ENCODE measurements around the gene GPC5.
"Not testable (repeated sequence)": the region's sequence is repeated elsewhere in the genome, so short reads cannot be mapped to it uniquely, and the experiment has no call there.

GPC5 gene

GRCh38 chr13:91398413-91399188 is at the start of gene GPC5:
GPC5 (plus strand) TSS chr13:91398621.
- peak; percentile 86 for DNase-seq

DNA sequence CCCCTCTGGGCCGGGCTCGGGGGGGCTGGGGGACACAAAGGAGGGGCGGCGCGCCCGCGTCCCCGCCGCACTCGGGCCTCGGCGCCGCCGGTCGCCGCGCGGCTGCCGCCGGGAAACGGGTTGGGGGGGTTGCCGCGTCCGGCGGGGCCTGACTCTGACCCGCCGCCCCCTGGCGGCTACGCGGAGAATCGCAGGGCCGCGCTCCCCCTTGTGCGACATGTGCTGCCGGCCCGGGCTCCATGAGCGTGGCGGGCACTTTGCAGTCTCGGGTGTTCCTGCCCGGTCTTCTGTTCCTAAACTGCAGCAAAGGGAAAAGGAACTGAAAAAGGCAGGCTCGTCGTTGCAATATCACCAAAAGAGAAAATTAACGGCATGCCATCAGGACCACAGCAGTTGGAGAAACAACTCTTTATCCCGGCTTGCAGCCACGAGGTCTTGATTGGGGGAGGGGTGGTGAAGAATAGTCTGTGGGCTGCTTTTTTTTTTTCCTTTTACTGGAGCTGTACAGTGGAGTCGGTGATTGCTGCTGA is 49.5 kb upstream of the GPC5 start:
- DNase-seq, result peak; percentile 90

DNA sequence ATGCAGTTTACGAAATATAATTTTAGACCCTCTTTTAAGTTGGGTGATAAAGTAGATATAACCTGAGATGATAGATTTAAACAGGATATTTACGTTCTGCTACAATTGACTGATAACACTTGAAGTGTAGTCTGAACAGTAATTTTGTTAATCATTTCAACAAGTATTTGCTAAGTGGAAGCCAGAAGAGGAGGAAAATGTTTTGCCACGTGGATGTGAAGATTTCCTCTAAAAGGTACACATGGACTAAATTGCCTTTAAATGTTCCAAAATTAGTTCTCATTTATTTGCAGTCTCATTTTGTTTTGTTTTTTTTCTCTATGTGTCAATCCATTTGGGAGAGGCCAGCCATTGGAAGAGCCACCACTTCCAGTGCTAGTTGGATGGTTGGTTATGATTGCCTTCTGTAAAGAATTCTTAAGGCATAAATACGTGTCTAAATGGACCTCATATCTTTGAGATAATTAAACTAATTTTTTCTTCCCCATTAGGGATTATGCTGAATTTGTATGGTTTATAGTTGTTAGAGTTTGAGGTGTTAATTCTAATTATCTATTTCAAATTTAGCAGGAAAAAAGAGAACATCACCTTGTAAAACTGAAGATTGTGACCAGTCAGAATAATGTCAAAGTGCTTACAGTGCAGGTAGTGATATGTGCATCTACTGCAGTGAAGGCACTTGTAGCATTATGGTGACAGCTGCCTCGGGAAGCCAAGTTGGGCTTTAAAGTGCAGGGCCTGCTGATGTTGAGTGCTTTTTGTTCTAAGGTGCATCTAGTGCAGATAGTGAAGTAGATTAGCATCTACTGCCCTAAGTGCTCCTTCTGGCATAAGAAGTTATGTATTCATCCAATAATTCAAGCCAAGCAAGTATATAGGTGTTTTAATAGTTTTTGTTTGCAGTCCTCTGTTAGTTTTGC is 48.2 kb upstream of the GPC5 start:
- DNase-seq, result no peak

DNA sequence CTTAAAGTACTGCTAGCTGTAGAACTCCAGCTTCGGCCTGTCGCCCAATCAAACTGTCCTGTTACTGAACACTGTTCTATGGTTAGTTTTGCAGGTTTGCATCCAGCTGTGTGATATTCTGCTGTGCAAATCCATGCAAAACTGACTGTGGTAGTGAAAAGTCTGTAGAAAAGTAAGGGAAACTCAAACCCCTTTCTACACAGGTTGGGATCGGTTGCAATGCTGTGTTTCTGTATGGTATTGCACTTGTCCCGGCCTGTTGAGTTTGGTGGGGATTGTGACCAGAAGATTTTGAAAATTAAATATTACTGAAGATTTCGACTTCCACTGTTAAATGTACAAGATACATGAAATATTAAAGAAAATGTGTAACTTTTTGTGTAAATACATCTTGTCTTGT is 47.3 kb upstream of the GPC5 start:
- DNase-seq, result no peak

- no peak for DNase-seq
Observed at GRCh38 chr13:91351980-91352379, 46.4 kb upstream of the GPC5 start.

DNA sequence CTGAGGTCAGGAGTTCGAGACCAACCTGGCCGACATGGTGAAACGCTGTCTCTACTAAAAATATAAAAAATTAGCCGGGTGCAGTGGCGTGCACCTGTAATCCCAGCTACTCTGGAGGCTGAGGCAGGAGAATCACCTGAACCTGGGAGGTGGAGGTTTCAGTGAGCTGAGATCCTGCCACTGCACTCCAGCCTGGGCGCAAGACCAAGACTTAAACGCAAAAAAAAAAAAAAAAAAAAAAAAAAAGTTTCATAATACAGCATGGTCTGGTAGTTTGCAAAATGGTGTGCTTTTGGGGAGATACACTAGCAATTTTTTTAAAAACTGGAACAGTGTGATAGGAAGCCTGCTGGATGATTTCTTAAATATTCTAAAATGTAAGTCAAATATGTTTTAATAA is 45.5 kb upstream of the GPC5 start:
- DNase-seq, result not testable (repeated sequence)

GRCh38 chr13:91353494-91353893 is 44.9 kb upstream of the GPC5 start:
- no peak for DNase-seq

GRCh38 chr13:91355099-91355825 is 43.2 kb upstream of the GPC5 start:
- DNase-seq, result no peak

GRCh38 chr13:91355826-91356710 is 42.4 kb upstream of the GPC5 start:
- DNase-seq, result no peak

DNA sequence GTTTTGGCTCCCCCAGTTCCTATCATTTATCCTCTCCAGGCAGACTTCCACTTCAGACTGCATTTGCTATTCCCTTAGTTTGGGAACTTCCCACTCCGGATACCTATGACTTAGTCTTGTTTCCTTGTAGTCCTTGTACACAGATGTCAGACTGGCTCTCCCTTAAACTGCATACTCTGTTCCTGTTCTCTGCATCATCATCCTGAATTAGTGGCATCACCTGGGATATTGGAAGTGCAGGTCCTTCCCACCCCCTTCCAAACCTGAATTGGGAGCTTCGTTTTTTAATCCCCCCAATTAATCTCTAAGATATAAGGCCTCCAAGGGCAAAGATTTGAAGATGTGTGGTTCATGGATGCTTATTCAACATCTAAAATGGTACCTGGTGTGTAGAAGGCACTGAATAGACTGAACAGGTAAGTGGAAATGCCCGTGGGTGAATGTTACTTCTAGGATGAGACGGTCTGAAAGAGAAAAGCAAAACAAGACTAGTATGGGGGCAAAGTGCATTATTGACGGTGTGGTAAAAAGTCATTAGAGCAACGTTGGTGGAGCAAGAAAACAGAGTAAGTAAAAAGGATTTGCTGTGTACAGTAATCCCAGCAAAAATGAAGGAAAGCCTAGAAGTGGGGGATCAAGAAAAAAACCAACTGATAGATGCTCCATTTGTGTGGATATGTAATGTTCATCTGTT is 41.4 kb upstream of the GPC5 start:
- DNase-seq, result no peak

DNA sequence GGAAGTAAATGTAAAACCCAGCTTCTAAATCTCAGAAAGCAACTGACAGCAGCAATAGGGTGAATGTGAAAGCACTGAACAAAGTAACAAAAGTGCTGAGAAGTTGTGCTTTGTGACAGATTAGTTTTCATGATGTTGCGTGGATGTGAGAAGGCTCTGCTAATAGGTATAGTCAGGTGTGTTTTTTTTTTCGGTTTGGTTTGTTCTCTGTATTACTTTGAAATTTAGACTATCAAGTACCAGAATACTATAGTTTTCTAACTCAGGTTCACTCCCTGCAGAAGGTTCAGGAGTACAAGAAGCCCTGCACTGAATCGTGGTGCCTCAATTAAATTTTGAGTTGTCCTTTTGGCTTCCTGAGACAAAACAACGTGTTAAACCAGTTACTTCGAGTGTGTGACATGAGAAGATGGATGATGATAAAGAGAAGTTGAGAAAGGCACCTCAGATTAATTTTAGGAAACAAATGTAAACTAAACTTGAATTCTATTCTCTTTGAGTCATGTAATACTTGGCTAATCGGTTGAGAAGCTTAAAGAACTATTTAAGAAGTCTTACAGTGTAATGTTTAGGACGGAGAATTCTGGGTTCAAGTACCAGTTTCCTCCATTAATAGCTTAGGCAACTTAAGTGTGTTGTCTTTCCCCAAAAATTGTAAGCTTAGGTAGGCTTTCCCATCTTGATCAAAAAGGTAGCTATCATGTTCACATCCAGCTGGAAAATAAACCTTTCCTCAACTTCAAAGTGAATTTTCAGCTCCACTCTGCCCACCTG is 40.6 kb upstream of the GPC5 start:
- DNase-seq, result no peak

GRCh38 chr13:91358387-91358782 is 40.0 kb upstream of the GPC5 start:
- DNase-seq, result no peak

GRCh38 chr13:91359111-91359510 is 39.3 kb upstream of the GPC5 start:
- no peak for DNase-seq

- DNase-seq, result no peak
Observed at GRCh38 chr13:91359631-91360030, 38.8 kb upstream of the GPC5 start.

- no peak for DNase-seq
Observed at GRCh38 chr13:91360246-91360751, 38.1 kb upstream of the GPC5 start.

- DNase-seq, result no peak
Observed at GRCh38 chr13:91361755-91362271, 36.6 kb upstream of the GPC5 start.

DNA sequence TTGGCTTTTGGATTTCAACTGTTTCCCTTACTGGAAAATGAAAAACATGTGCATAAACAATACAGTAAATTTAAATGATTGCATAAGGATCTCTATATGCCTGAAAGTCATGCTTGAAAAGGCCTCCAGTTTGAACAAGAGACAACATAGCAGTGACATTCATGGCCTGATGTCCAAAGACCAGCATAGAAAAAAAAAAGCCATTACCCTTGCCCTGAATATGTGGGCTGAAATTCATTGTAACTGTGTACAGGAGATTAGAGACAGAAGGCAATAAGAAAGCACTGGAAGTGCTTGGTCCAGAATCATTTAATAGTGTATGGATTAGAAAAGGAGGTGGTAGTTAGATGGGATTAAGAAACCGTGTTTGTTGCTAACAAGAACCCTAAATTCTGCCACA is 35.5 kb upstream of the GPC5 start:
- DNase-seq, result no peak

DNA sequence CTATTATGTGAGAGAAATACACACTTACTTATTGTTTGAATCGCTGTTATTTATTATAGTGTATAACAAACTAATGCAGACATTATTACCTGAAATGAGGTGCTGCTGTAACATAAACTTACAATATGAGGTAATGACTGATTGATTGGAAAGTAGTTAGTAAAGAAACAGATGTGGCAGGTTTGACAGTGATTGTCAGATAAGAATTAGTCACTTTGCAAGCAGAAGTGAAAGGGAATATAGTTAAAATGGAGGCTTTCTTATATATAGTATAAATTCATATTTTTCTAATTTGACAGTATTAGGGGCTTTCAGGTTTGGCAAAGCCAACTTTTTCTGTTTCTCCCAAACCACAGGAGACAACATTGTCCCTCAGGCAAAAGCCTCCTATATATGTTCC is 30.3 kb upstream of the GPC5 start:
- DNase-seq, result no peak

DNA sequence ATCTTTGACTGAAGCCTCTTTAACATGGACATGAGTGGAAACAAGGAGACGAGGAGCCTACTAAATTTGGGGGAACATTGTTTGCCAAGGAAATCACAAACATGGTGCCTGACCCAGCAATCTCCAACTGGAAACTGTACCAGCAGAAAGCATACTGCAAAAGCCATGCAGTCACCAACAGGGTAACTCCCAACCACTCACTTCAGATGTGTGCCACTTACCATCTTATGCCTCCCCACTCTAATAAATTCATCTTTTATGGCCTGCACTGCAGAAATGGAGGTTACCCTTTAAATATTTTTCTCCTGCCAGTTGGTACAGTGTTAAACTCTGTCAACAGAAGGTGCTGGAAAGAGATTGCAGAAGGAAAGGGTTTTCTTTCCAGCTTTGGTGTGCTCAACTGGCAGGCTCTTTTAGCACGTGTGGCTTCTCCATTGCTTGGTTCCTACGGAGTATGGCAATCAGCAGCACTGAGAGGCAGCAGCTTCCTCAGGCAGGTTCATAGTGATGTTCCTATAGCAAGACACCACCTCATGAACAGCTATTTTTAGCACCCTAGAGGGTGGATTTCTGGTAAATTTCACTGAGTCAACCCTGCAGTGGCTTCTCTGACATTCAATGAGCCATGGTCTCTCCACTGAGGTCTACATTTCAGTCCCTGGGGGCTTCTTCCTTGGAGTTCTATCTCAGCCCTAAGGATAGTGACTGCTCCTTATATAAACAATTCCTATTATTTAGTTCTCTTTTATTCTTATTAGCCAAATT is 29.6 kb upstream of the GPC5 start:
- DNase-seq, result no peak
